DND-41 (cell line): ENCODE measurements around the gene MGAT4A.

Source experiments
- ATAC-seq: fragments of 200-7000 bp; cut with Tn5 transposase; 3 replicates; pipeline ENCODE4 v1.9.1; 2021; ENCODE audit warnings: low read depth; ENCODE audit not compliant: insufficient read depth
- DNase-seq: peaks from one replicate; pipeline ENCODE4 v3.0.0-alpha.2; 2020
- H2AFZ ChIP-seq: 2 replicates; pipeline ENCODE4 v1.6.0; 2012; ENCODE audit warnings: low read depth, low read length
- H3K27ac ChIP-seq: 2 replicates; pipeline ENCODE4 v1.5.1; 2012; ENCODE audit warnings: low read length, inconsistent platforms
- H3K27me3 ChIP-seq: fragments of 200-600 bp; sonication (generic); 2 replicates; pipeline ENCODE4 v1.6.0; 2012; ENCODE audit warnings: low read length, mild to moderate bottlenecking, inconsistent platforms; ENCODE audit not compliant: insufficient read depth, poor library complexity
- H3K36me3 ChIP-seq: 2 replicates; pipeline ENCODE4 v1.5.1; 2012; ENCODE audit warnings: low read length, inconsistent platforms; ENCODE audit not compliant: insufficient read depth
- H3K4me1 ChIP-seq: 2 replicates; pipeline ENCODE4 v1.5.1; 2012; ENCODE audit warnings: mild to moderate bottlenecking, low read length; ENCODE audit not compliant: insufficient read depth
- H3K4me2 ChIP-seq: 2 replicates; pipeline ENCODE4 v1.6.0; 2012; ENCODE audit warnings: mild to moderate bottlenecking, moderate library complexity, low read length, inconsistent platforms; ENCODE audit not compliant: insufficient read depth
- H3K4me3 ChIP-seq, 2 experiments: fragments of 200-600 bp in 1 of 2; shearing (Covaris generic) in 1 of 2; 2 replicates each; pipeline ENCODE4 v1.5.1; 2012 to 2016; ENCODE audit warnings: inconsistent platforms in 2 of 2, low read length in 2 of 2, mild to moderate bottlenecking in 2 of 2, low read depth in 1 of 2, moderate library complexity in 1 of 2
- H3K79me2 ChIP-seq: 2 replicates; pipeline ENCODE4 v1.6.0; 2012; ENCODE audit warnings: low read length, inconsistent platforms; ENCODE audit not compliant: insufficient read depth
- H3K9ac ChIP-seq: 2 replicates; pipeline ENCODE4 v1.6.0; 2012; ENCODE audit warnings: low read depth, mild to moderate bottlenecking, inconsistent platforms, low read length, moderate library complexity
- H3K9me3 ChIP-seq: 2 replicates; pipeline ENCODE4 v1.5.1; 2012; ENCODE audit warnings: low read length, moderate library complexity, mild to moderate bottlenecking, inconsistent platforms; ENCODE audit not compliant: insufficient read depth, severe bottlenecking
- H4K20me1 ChIP-seq: 2 replicates; pipeline ENCODE4 v1.6.0; 2012; ENCODE audit warnings: low read length; ENCODE audit not compliant: insufficient read depth
- CTCF ChIP-seq: IDR thresholded peaks from 2 replicates; pipeline ENCODE4 v1.5.1; 2012; ENCODE audit warnings: borderline replicate concordance, low read length, moderate library complexity, mild to moderate bottlenecking; ENCODE audit not compliant: poor library complexity, severe bottlenecking; ENCODE audit errors: extremely low read depth
- EZH2 ChIP-seq: IDR thresholded peaks from 3 replicates; pipeline ENCODE4 v1.6.1; 2012; ENCODE audit warnings: borderline replicate concordance, low read depth, mild to moderate bottlenecking, moderate library complexity, low read length, inconsistent platforms; ENCODE audit not compliant: severe bottlenecking

The MGAT4A gene

DNA sequence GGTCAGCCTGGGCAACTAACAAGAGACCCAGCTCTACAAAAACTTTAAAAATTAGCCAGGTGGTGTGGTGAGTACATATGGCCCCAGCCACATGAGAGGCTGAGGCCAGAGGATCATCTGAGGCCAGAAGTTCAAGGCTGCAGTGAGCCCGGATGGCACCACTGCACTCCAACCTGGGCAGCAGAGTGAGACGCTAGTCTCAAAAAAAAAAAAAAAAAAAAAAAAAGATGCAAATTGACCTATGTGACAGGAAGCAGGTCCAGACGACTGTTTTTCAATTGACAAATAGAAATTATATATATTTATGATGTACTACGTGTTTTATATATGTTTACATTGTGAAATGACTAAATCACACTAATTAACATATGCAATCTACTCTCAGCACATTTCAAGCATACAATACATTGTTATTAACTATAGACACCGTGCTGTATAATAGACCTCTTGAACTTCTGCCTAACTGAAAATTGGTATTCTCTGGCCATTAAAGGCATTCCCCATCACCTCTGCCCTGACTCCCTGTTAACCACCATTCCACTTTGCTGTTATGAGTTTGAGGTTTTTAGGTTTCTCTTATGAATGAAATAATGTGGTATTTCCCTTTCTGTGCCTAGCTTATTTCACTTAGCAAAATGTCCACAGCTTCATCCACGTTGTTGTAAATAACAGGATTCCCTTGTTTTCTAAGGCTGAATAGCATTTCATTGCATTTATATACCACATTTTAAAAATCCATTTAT is 32.4 kb upstream of the MGAT4A start:
- Histone ChIP-seq H3K27ac (peak overlapping the region; percentile 66; the same call in 1 of the 2 replicates), H3K79me2 (peaks cover 9% of the 10 kb centered on the region; the same call in 1 of the 2 replicates), H3K9me3 (no peaks in the 10 kb centered on the region), H2AFZ (no peak overlapping the region), H3K9ac (no peak overlapping the region), H4K20me1 (no peaks in the 10 kb centered on the region), H3K4me3 (no peak overlapping the region), H3K4me2 (no peak overlapping the region), H3K36me3 (peaks cover 24% of the 10 kb centered on the region), H3K4me1 (peaks cover 87% of the 10 kb centered on the region), H3K27me3 (no peaks in the 10 kb centered on the region)
- TF ChIP-seq EZH2 = no peak
- no peak for TF ChIP-seq CTCF
- ATAC-seq = no peak
- no peak for DNase-seq

GRCh38 chr2:98761909-98762308 is 31.0 kb upstream of the MGAT4A start:
- no peak for TF ChIP-seq CTCF
- no peak for TF ChIP-seq EZH2
- Histone ChIP-seq H3K4me2 (no peak overlapping the region), H2AFZ (no peak overlapping the region), H3K9me3 (no peaks in the 10 kb centered on the region), H4K20me1 (no peaks in the 10 kb centered on the region), H3K36me3 (peaks cover 17% of the 10 kb centered on the region), H3K4me3 (no peak overlapping the region), H3K9ac (no peak overlapping the region), H3K4me1 (peaks cover 87% of the 10 kb centered on the region), H3K27ac (peak overlapping the region; percentile 66), H3K27me3 (no peaks in the 10 kb centered on the region), H3K79me2 (peaks cover 2% of the 10 kb centered on the region; the same call in 1 of the 2 replicates)
- ATAC-seq (no peak), DNase-seq (no peak)

GRCh38 chr2:98761267-98761781 is 30.4 kb upstream of the MGAT4A start:
- H3K79me2 ChIP-seq = no peaks in the 10 kb centered on the region
- H3K4me3 ChIP-seq = no peak overlapping the region
- no peak overlapping the region for H2AFZ ChIP-seq
- H3K27ac ChIP-seq = peak overlapping the region; percentile 66
- H3K9me3 ChIP-seq = no peaks in the 10 kb centered on the region
- no peaks in the 10 kb centered on the region for H4K20me1 ChIP-seq
- H3K4me2 ChIP-seq = no peak overlapping the region
- TF ChIP-seq CTCF (no peak), EZH2 (no peak)
- H3K36me3 ChIP-seq = peaks cover 13% of the 10 kb centered on the region
- DNase-seq (peak; percentile 44), ATAC-seq (no peak)
- H3K9ac ChIP-seq = no peak overlapping the region
- no peaks in the 10 kb centered on the region for H3K27me3 ChIP-seq
- H3K4me1 ChIP-seq = peaks cover 83% of the 10 kb centered on the region
